GM12865 (cell line): Measurements from ENCODE around the gene RUNX3.

Experiments
- DNase-seq: peaks from one replicate; pipeline ENCODE4 v3.0.0; 2010; ENCODE audit warnings: low read depth
- H3K4me3 ChIP-seq: 2 replicates; pipeline ENCODE4 v1.5.1; 2011; ENCODE audit warnings: mild to moderate bottlenecking, low read depth, low read length, control low read depth
- CTCF ChIP-seq: IDR thresholded peaks from 2 replicates; pipeline ENCODE4 v1.5.1; 2011; ENCODE audit warnings: low read length, control low read depth, low read depth, inconsistent platforms; ENCODE audit not compliant: insufficient read depth; ENCODE audit errors: missing control alignments

RUNX3 gene

GRCh38 chr1:24939040-24939674 lies 9.1 kb upstream of the RUNX3 start:
- DNase-seq = no peak
- no peak overlapping the region for H3K4me3 ChIP-seq
- TF ChIP-seq CTCF = no peak

GRCh38 chr1:24938276-24938675 lies 8.2 kb upstream of the RUNX3 start:
- TF ChIP-seq CTCF = no peak
- H3K4me3 ChIP-seq = no peak overlapping the region
- no peak for DNase-seq

DNA sequence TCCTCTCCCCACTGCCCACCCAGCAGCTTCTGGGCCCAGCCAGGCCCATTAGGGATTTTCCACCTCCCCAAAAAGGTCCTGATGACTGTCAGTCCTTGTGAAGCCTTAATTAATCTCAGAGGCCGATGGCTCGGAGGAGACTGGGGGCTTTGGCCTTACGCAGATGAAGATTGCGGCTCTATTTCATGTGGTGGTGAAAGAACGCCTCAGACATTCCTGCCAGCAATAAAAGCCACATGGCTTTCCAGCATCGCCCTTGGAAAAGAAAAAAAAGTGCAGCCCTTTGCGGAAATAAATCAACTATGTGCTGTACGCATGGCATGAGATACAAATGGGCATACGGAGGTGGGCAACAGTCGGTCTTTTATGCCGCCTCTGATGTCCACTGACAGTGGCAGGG lies 6.6 kb upstream of the RUNX3 start:
- DNase-seq = no peak

DNA sequence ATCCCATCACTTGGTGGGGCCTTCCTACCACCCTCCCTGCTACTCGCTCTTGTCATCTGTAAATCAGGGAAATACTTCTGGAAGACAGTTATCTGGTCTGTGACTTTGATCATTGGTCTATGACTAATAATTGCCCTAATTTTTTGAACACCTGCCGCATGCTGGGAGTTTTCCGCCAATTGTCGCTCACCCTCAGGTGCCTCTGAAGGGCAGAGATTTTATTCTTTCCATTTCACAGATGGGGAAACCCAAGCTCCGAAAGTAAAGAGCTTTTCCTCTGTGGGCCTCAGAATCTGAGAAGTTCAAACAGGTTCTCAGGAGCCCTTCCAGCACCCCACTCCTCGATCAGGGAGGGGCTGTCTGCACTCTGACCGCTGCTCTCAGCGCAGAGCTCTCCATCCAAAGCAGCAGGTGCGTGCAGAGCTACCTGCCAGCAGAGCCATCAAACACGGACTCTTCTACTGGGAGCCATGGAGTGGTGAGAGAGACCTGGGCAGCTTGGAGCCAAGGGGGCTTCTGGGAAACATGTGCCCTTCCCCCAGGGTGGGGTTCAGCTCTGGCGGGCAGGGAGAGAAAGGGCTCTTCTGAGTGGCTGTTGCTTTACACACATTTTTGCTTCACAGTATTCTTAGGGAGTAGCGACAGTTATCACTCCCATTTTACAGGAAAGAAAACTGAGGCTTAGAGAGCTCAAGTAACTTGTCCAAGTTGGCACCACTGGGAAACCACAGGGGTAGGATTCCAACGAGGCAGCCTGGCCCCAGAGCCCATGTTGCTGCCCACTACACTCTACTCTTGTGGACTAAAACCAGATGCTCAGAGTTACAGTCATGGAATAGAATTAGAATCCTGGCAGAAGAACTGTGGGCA lies 5.8 kb upstream of the RUNX3 start:
- peak overlapping the region; percentile 13; the same call in 1 of the 2 replicates for H3K4me3 ChIP-seq
- no peak for TF ChIP-seq CTCF
- peak; percentile 73 for DNase-seq

More for the DNA sequence above, 6.6 kb upstream of the RUNX3 start:
- no peak for TF ChIP-seq CTCF
- no peak overlapping the region for H3K4me3 ChIP-seq

DNA sequence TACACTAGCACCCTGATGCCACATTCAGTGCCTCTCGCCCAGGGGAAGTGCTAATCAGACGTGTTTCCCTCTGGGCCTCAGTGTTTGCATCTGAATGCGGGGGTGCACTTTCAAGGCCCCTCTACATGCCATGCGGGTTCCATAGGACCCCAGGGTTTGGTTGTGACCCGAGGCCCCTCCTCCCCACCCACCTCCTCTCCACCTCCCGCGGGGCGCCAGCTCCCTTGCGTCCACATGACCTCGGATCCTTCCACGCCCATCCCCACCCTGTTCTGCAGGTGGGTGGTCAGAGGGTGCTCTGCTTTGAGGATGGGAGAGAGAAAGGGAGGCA lies 5.1 kb upstream of the RUNX3 start:
- no peak for DNase-seq
- no peak for TF ChIP-seq CTCF
- H3K4me3 ChIP-seq = no peak overlapping the region

- no peak for TF ChIP-seq CTCF
- H3K4me3 ChIP-seq = no peak overlapping the region
- DNase-seq = no peak
These were observed 4.5 kb upstream of the RUNX3 start for GRCh38 chr1:24934310-24935195.
